H1 (cell line): ENCODE measurements around the gene DHRS2. TPM values are rescaled to one million over a fixed set of nuclear protein-coding genes. Genes with fewer than 3 reads are reported as not detected.

Source experiments
- CTCF ChIA-PET: fragments of 300-600 bp; sonication (Branson Sonifier 250); formaldehyde crosslinking; loops from one replicate; lab custom pipeline; 2021; ENCODE audit not compliant: partially characterized antibody; lab: Charles Lee
- POLR2A ChIA-PET: fragments of 300-600 bp; sonication (Branson Sonifier 250); formaldehyde crosslinking; loops from one replicate; lab custom pipeline; 2021; ENCODE audit warnings: inconsistent platforms; ENCODE audit not compliant: partially characterized antibody; lab: Charles Lee
- DNase-seq, 2 experiments: peaks; one replicate each; pipeline versions ENCODE4 v3.0.0 to v3.0.0-alpha.2; 2010 to 2022; ENCODE audit warnings: low spot score in 2 of 2, low read depth in 1 of 2, mixed read lengths in 1 of 2
- FAIRE-seq: peaks from 2 replicates; lab custom pipeline; 2011; peaks lifted over from hg19 to GRCh38; lab: Jason Lieb, UNC
- H2AFZ ChIP-seq: 2 replicates; pipeline ENCODE4 v1.8.1; 2012; ENCODE audit warnings: low read length, inconsistent platforms
- H2AK5ac ChIP-seq: 2 replicates; pipeline ENCODE4 v1.6.1; 2013; ENCODE audit warnings: low read depth, low read length
- H2BK120ac ChIP-seq: replicated peaks from 2 replicates; pipeline ENCODE3; 2013; ENCODE audit warnings: low read depth, low read length, inconsistent platforms
- H2BK12ac ChIP-seq: 2 replicates; pipeline ENCODE4 v1.6.1; 2013; ENCODE audit warnings: low read depth, low read length
- H2BK15ac ChIP-seq: 2 replicates; pipeline ENCODE4 v1.6.1; 2013; ENCODE audit warnings: low read length
- H2BK20ac ChIP-seq: 2 replicates; pipeline ENCODE4 v1.6.1; 2013; ENCODE audit warnings: low read length
- H2BK5ac ChIP-seq: 2 replicates; pipeline ENCODE4 v1.6.1; 2013; ENCODE audit warnings: low read depth, low read length
- H3K14ac ChIP-seq: 2 replicates; pipeline ENCODE4 v1.6.1; 2013; ENCODE audit warnings: inconsistent platforms; ENCODE audit not compliant: insufficient read length
- H3K18ac ChIP-seq: 2 replicates; pipeline ENCODE4 v1.6.1; 2013; ENCODE audit warnings: low read length; ENCODE audit errors: extremely low read depth
- H3K23ac ChIP-seq: 2 replicates; pipeline ENCODE4 v1.6.1; 2013; ENCODE audit warnings: inconsistent platforms; ENCODE audit not compliant: insufficient read length
- H3K23me2 ChIP-seq: 2 replicates; pipeline ENCODE4 v1.6.1; 2013; ENCODE audit warnings: low read depth, low read length
- H3K27ac ChIP-seq: 2 replicates; pipeline ENCODE4 v1.6.1; 2011; ENCODE audit warnings: low read depth, low read length, inconsistent platforms
- H3K27me3 ChIP-seq, 4 experiments: replicated peaks in 1 of 4; 1 replicate in 1 of 4; 2 replicates in 3 of 4; pipeline versions ENCODE4 v1.6.1 to v1.8.1; 2011 to 2013; ENCODE audit warnings: low read length in 3 of 4, mild to moderate bottlenecking in 3 of 4, inconsistent platforms in 2 of 4, mixed read lengths in 2 of 4, moderate library complexity in 1 of 4; ENCODE audit not compliant: control insufficient read depth in 3 of 4, insufficient read depth in 3 of 4; ENCODE audit errors: extremely low read depth in 1 of 4
- H3K36me3 ChIP-seq, 4 experiments: 2 replicates each; pipeline versions ENCODE4 v1.6.1 to v1.8.1; 2011 to 2013; ENCODE audit warnings: mild to moderate bottlenecking in 4 of 4, low read length in 3 of 4, moderate library complexity in 2 of 4, control low read depth in 1 of 4, inconsistent platforms in 1 of 4; ENCODE audit not compliant: insufficient read depth in 4 of 4, control insufficient read depth in 2 of 4
- H3K4ac ChIP-seq: replicated peaks from 2 replicates; pipeline ENCODE3; 2013; ENCODE audit warnings: low read length, low read depth, mixed read lengths, inconsistent platforms; ENCODE audit not compliant: insufficient read length
- H3K4me1 ChIP-seq, 4 experiments: replicated peaks in 1 of 4; 1 replicate in 1 of 4; 2 replicates in 3 of 4; pipeline versions ENCODE4 v1.6.1 to v1.8.1; 2011 to 2013; ENCODE audit warnings: low read length in 3 of 4, inconsistent platforms in 2 of 4, mixed read lengths in 1 of 4; ENCODE audit not compliant: insufficient read depth in 4 of 4, control insufficient read depth in 3 of 4
- H3K4me2 ChIP-seq, 2 experiments: 2 replicates each; pipeline versions ENCODE4 v1.6.1 to v1.8.1; 2011 to 2013; ENCODE audit warnings: low read depth in 2 of 2, low read length in 2 of 2, control low read depth in 1 of 2, inconsistent platforms in 1 of 2, mild to moderate bottlenecking in 1 of 2; ENCODE audit not compliant: insufficient read depth in 1 of 2
- H3K4me3 ChIP-seq, 4 experiments: fragments of 200-600, 300-600 bp in 1 of 4; sonication (generic), shearing (Covaris generic), sonication (Bioruptor Twin) in 1 of 4; 2 replicates each; pipeline versions ENCODE4 v1.5.1 to v1.8.1; 2011 to 2016; ENCODE audit warnings: low read length in 4 of 4, low read depth in 3 of 4, control low read depth in 2 of 4, inconsistent platforms in 2 of 4, mild to moderate bottlenecking in 2 of 4, mixed read lengths in 1 of 4, moderate library complexity in 1 of 4; ENCODE audit not compliant: insufficient read depth in 2 of 4; ENCODE audit errors: extremely low read depth in 1 of 4
- H3K56ac ChIP-seq: replicated peaks from 2 replicates; pipeline ENCODE3; 2013; ENCODE audit warnings: low read depth, mild to moderate bottlenecking, mixed read lengths, low read length, inconsistent platforms; ENCODE audit not compliant: insufficient read length
- H3K79me1 ChIP-seq: 2 replicates; pipeline ENCODE4 v1.6.1; 2013; ENCODE audit warnings: low read depth, low read length, control low read depth
- H3K79me2 ChIP-seq, 2 experiments: 2 replicates each; pipeline versions ENCODE4 v1.6.1 to v1.8.1; 2012 to 2013; ENCODE audit warnings: low read length in 2 of 2, mild to moderate bottlenecking in 2 of 2, inconsistent platforms in 1 of 2; ENCODE audit not compliant: insufficient read depth in 2 of 2, control insufficient read depth in 1 of 2
- H3K9ac ChIP-seq, 4 experiments: replicated peaks in 1 of 4; 1 replicate in 1 of 4; 2 replicates in 3 of 4; pipeline versions ENCODE4 v1.6.1 to v1.8.1; 2011 to 2013; ENCODE audit warnings: low read depth in 3 of 4, low read length in 3 of 4, control low read depth in 2 of 4, mild to moderate bottlenecking in 2 of 4, moderate library complexity in 2 of 4, inconsistent platforms in 1 of 4; ENCODE audit errors: extremely low read depth in 1 of 4
- H3K9me3 ChIP-seq, 2 experiments: 2 replicates each; pipeline versions ENCODE4 v1.6.1 to v1.8.1; 2012 to 2013; ENCODE audit warnings: mild to moderate bottlenecking in 2 of 2, moderate library complexity in 2 of 2, control low read depth in 1 of 2, inconsistent platforms in 1 of 2, low read depth in 1 of 2, low read length in 1 of 2, mixed read lengths in 1 of 2; ENCODE audit not compliant: insufficient read depth in 2 of 2
- H4K20me1 ChIP-seq, 2 experiments: replicated peaks in 1 of 2; 2 replicates each; pipeline versions ENCODE3 to v1.8.1; 2011 to 2013; ENCODE audit warnings: inconsistent platforms in 2 of 2, low read length in 2 of 2, mild to moderate bottlenecking in 1 of 2; ENCODE audit not compliant: insufficient read depth in 2 of 2, control insufficient read depth in 1 of 2
- H4K5ac ChIP-seq: 2 replicates; pipeline ENCODE4 v1.6.1; 2013; ENCODE audit warnings: low read length, low read depth, mixed read lengths, inconsistent platforms; ENCODE audit not compliant: insufficient read length
- H4K8ac ChIP-seq: 2 replicates; pipeline ENCODE4 v1.8.0; 2013; ENCODE audit warnings: mild to moderate bottlenecking, moderate library complexity, low read length, inconsistent platforms; ENCODE audit not compliant: insufficient read depth; ENCODE audit errors: extremely low read depth
- H4K91ac ChIP-seq: replicated peaks from 2 replicates; pipeline ENCODE3; 2013; ENCODE audit warnings: low read length, mixed read lengths, inconsistent platforms; ENCODE audit not compliant: insufficient read length
- ASH2L ChIP-seq: fragments of 200-600, 300-600 bp; sonication (generic); IDR thresholded peaks from one replicate; pipeline ENCODE4 v1.7.1; 2017; ENCODE audit warnings: low read length
- BACH1 ChIP-seq: IDR thresholded peaks from 2 replicates; pipeline ENCODE4 v1.6.1; 2012; ENCODE audit warnings: low read length, improper control_type of control experiment
- BCL11A ChIP-seq, 2 experiments: IDR thresholded peaks; one replicate each; pipeline ENCODE4 v1.6.1; 2011; ENCODE audit warnings: low read depth in 2 of 2, low read length in 2 of 2, mild to moderate bottlenecking in 2 of 2
- CEBPB ChIP-seq: IDR thresholded peaks from 2 replicates; pipeline ENCODE4 v1.6.1; 2012; ENCODE audit warnings: low read depth, low read length
- CTBP2 ChIP-seq: IDR thresholded peaks from 2 replicates; pipeline ENCODE4 v1.7.0; 2011; ENCODE audit warnings: borderline replicate concordance, mild to moderate bottlenecking, moderate library complexity, mixed read lengths, low read length; ENCODE audit not compliant: insufficient read depth, insufficient read length
- GTF2F1 ChIP-seq: IDR thresholded peaks from 2 replicates; pipeline ENCODE4 v1.6.1; 2012; ENCODE audit warnings: low read depth, low read length, improper control_type of control experiment, borderline replicate concordance
- MAFK ChIP-seq: IDR thresholded peaks from 2 replicates; pipeline ENCODE4 v1.6.1; 2012; ENCODE audit warnings: low read depth, mild to moderate bottlenecking, improper control_type of control experiment, low read length
- NRF1 ChIP-seq: IDR thresholded peaks from 2 replicates; pipeline ENCODE4 v1.6.1; 2011; ENCODE audit warnings: mild to moderate bottlenecking, low read depth, low read length, improper control_type of control experiment
- PHF8 ChIP-seq: fragments of 200-600 bp; sonication (generic); conservative IDR thresholded peaks from 2 replicates; pipeline ENCODE4 v1.7.1; 2012; ENCODE audit warnings: low read depth, mild to moderate bottlenecking, inconsistent platforms, low read length, moderate library complexity
- RBBP5 ChIP-seq: IDR thresholded peaks from 2 replicates; pipeline ENCODE4 v1.7.1; 2012; ENCODE audit warnings: low read depth, mild to moderate bottlenecking, inconsistent platforms, low read length, moderate library complexity, borderline replicate concordance
- SIRT6 ChIP-seq: IDR thresholded peaks from one replicate; pipeline ENCODE4 v1.7.1; 2012; ENCODE audit warnings: low read length, inconsistent platforms
- SIX5 ChIP-seq: IDR thresholded peaks from 2 replicates; pipeline ENCODE4 v1.6.1; 2011; ENCODE audit warnings: mild to moderate bottlenecking, low read depth, low read length
- SP4 ChIP-seq: IDR thresholded peaks from 2 replicates; pipeline ENCODE4 v1.6.1; 2012; ENCODE audit warnings: low read length, inconsistent platforms
- TCF12 ChIP-seq: IDR thresholded peaks from 2 replicates; pipeline ENCODE4 v1.6.1; 2011; ENCODE audit warnings: low read depth, mild to moderate bottlenecking, low read length
- TEAD4 ChIP-seq: IDR thresholded peaks from 2 replicates; pipeline ENCODE4 v1.6.1; 2012; ENCODE audit warnings: low read depth, low read length, inconsistent platforms, mixed read lengths
- ZNF274 ChIP-seq: IDR thresholded peaks from 2 replicates; pipeline ENCODE4 v1.7.0; 2012; ENCODE audit warnings: low read length, borderline replicate concordance; ENCODE audit errors: extremely low read depth
- WGBS, 2 experiments: shearing (Covaris generic) in 1 of 2; methylation state at CpG; one replicate each; pipeline versions ENCODE4 v1.1.6 to v1.1.7; 2013 to 2015; ENCODE audit warnings: low lambda C conversion rate in 2 of 2, mixed read lengths in 2 of 2, inconsistent platforms in 1 of 2, low coverage in 1 of 2, missing lambda C conversion rate in 1 of 2; ENCODE audit not compliant: insufficient replicate concordance in 2 of 2, insufficient coverage in 1 of 2, insufficient read length in 1 of 2; ENCODE audit errors: extremely low coverage in 1 of 2, missing lambda C conversion rate in 1 of 2; 5-methylcytosine and 5-hydroxymethylcytosine counted together
- polyA plus RNA-seq, 7 experiments: library from polyadenylated mRNA; depleted of rRNA in 3 of 7; stranded (reverse) in 5 of 7; unstranded in 2 of 7; fragments of >200 nt in 5 of 7; fragments of 200-250 nt in 2 of 7; gene quantifications; 1 replicate in 5 of 7; 2 replicates in 1 of 7; 4 replicates in 1 of 7; pipeline versions ENCODE4 v1.2.1 to v1.2.3, GENCODE V29; 2011 to 2013; ENCODE audit warnings: missing spikeins in 2 of 7, mixed read lengths in 2 of 7
- total RNA-seq: library from RNA; stranded (reverse); fragmentation: NEBNext Ultra II Directional; extraction: Animal tissue kit (Norgen Biotek cat#: 25700); gene quantifications from 2 replicates; pipeline ENCODE4 v1.2.1, GENCODE V29; 2021

Gene DHRS2
- total and polyA plus RNA-seq, 2 of the 8 experiments (the other 6 are each of a cell fraction or from before 2014, with no cell fraction given): 1.1 to 3.5 TPM

GRCh38 chr14:23600806-23601205, 35.4 kb upstream of the DHRS2 start:
- H2BK20ac ChIP-seq: no peak overlapping the region
- FAIRE-seq: no peak
- no peaks in the 10 kb centered on the region for H3K79me2 ChIP-seq
- no peaks in the 10 kb centered on the region for H4K20me1 ChIP-seq
- H3K27ac ChIP-seq: no peak overlapping the region
- H3K27me3 ChIP-seq: no peaks in the 10 kb centered on the region
- no peak overlapping the region for H3K18ac ChIP-seq
- H3K4ac ChIP-seq: no peak overlapping the region
- H2AFZ ChIP-seq: no peak overlapping the region
- no peak overlapping the region for H2AK5ac ChIP-seq
- no peak overlapping the region for H4K8ac ChIP-seq
- H3K79me1 ChIP-seq: no peaks in the 10 kb centered on the region
- no peak overlapping the region for H4K91ac ChIP-seq
- no peaks in the 10 kb centered on the region for H3K36me3 ChIP-seq
- no peaks in the 10 kb centered on the region for H3K4me1 ChIP-seq
- ChIA-PET CTCF (interaction anchor here (0.9 to 1.0 kb wide), 2 partner anchors 12 to 64 kb away, joined by 4 to 5 read pairs; no protein-coding TSS in a partner anchor), POLR2A (interaction anchor here (1.5 to 1.9 kb wide), 2 partner anchors 11 to 18 kb away, joined by 4 read pairs; no protein-coding TSS in a partner anchor)
- H3K14ac ChIP-seq: no peak overlapping the region
- no peak for DNase-seq
- H4K5ac ChIP-seq: no peak overlapping the region
- H3K4me2 ChIP-seq: no peak overlapping the region
- H3K56ac ChIP-seq: no peak overlapping the region
- no peak overlapping the region for H3K23ac ChIP-seq
- no peak overlapping the region for H3K4me3 ChIP-seq
- H2BK5ac ChIP-seq: no peak overlapping the region
- no peak overlapping the region for H2BK12ac ChIP-seq
- 92% methylated on average over 1 of the region's 1 CpG; no CpG with 5 or more reads in 1 of the 2 experiments for whole genome bisulfite sequencing, 2 experiments
- H3K9me3 ChIP-seq: no peaks in the 10 kb centered on the region; a peak in 1 of 4 replicates
- no peak overlapping the region for H2BK15ac ChIP-seq
- H2BK120ac ChIP-seq: no peak overlapping the region
- H3K9ac ChIP-seq: no peak overlapping the region
- no peaks in the 10 kb centered on the region for H3K23me2 ChIP-seq
- no peak for TF ChIP-seq PHF8
- TF ChIP-seq NRF1: no peak
- TF ChIP-seq BCL11A (IDR thresholded peaks at IDR 0.05; ENCODE audit: low read depth in 2 of 2, low read length in 2 of 2): no peak
- no peak for TF ChIP-seq CEBPB
- no peak for TF ChIP-seq GTF2F1
- no peak for TF ChIP-seq MAFK
- no peak for TF ChIP-seq RBBP5
- TF ChIP-seq TEAD4: no peak
- no peak for TF ChIP-seq BACH1
- TF ChIP-seq CTBP2: no peak
- no peak for TF ChIP-seq SIX5
- TF ChIP-seq SIRT6: no peak
- TF ChIP-seq ASH2L: no peak
- TF ChIP-seq TCF12: no peak
- TF ChIP-seq SP4: no peak
- TF ChIP-seq ZNF274: no peak
